Measurements from ENCODE around the gene TNIK.

DNA sequence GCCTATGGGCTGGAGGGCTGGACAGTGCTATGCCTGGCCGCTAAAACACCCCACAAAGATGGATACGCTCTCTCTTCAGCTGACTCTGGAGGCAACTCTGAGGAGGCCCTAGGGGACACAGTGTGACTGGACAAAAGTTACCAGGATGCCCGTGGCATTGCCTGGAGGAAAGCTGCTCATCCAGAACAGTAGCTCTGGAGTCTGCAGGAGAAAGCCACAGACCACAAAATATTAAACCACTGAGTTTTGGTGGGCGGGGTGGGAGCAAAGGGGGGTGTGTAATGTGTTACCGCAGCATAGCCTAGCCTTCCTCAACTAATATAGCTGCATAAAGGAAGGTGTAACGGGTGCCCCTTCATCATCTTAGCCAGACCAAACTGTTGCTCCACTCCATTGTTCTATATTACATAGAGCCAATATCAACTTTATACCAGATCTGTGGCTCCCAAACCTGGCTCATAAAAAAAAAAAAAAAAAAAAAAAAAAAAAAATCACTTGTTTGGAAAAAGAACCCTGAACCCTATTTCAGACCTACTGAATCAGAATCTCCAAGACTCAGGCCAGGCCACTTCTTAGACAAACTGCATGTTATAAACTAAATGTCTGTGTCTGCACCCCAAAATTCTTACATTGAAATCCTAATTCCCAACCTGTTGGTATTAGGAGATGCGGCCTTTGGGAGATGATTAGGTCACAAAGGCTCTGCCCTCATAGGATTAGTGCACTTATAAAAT lies 132.6 kb downstream of the TNIK start:
- no peak for TF ChIP-seq EZH2phosphoT487 (IDR thresholded peaks at IDR 0.05; ENCODE audit: borderline replicate concordance)
- TF ChIP-seq, protein P1, sequence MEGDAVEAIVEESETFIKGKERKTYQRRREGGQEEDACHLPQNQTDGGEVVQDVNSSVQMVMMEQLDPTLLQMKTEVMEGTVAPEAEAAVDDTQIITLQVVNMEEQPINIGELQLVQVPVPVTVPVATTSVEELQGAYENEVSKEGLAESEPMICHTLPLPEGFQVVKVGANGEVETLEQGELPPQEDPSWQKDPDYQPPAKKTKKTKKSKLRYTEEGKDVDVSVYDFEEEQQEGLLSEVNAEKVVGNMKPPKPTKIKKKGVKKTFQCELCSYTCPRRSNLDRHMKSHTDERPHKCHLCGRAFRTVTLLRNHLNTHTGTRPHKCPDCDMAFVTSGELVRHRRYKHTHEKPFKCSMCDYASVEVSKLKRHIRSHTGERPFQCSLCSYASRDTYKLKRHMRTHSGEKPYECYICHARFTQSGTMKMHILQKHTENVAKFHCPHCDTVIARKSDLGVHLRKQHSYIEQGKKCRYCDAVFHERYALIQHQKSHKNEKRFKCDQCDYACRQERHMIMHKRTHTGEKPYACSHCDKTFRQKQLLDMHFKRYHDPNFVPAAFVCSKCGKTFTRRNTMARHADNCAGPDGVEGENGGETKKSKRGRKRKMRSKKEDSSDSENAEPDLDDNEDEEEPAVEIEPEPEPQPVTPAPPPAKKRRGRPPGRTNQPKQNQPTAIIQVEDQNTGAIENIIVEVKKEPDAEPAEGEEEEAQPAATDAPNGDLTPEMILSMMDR (conservative IDR thresholded peaks at IDR 0.05; ENCODE audit: low read length), result no peak

Measured in Loucy (cell line).